HS-5 (cell line): ENCODE results near the gene PACSIN2.
A peak's percentile ranks its signal among the peaks of the same experiment; 100 is the strongest.
"Not testable (repeated sequence)": the region's sequence is repeated elsewhere in the genome, so short reads cannot be mapped to it uniquely, and the experiment has no call there.

Experiments used
- DNase-seq: peaks from one replicate; pipeline ENCODE4 v3.0.0-alpha.2; 2012; ENCODE audit warnings: low read depth

The PACSIN2 gene

DNA sequence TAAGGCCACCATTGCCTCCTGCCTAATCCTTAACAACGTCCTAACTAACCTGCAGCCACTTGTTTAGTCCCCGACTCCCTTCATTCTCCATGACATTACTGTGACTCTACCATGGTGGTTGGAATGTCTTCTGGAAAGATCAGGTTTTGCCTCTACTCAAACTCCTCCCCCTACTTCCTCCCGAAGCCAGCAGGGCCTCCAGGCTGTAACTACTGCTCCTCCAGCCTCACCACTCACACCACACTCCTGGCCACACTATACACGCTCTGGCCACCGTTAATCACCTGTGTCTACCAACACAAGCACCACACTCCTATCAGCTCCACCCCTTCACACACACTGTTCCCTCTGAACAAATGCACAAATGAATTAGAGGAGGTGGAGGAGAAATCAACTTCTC is 69.2 kb downstream of the PACSIN2 start:
- no peak for DNase-seq

DNA sequence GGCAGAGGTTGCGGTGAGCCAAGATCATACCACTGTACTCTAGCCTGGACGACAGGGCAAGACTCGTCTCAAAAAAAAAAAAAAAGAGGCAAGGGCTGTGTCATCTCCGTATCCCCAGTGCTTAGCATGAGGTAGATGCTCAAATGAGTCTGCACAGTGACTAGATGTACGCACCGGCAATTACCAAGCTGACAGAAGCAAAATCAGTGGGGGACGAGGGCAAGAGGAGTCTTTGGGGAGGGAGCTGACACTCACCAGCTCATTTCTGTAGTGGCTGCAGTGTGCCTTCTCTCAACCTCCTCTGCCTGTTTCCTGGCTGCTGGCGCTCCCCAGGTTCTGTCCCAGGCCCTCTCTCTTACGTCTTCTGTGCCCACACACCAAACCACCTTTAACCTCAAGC is 69.9 kb downstream of the PACSIN2 start:
- DNase-seq, result no peak

DNA sequence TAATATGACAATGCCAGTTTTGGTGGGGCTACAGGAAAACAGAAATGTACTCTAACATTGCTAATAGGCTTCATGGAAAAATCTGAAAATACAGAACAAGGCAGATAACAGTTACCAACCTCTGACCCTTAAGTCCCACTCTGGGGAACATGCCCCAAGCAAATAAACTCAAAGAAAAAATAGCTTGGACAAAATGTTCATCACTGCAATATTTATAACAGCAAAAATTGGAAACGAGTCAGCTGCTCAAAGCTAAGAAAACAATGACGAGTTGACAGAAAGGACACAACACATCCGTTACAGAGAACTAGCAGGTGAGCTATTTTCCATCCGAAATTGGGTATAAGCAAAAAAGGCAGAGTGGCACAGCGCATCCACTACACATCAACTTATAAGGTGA is 70.5 kb downstream of the PACSIN2 start:
- no peak for DNase-seq

DNA sequence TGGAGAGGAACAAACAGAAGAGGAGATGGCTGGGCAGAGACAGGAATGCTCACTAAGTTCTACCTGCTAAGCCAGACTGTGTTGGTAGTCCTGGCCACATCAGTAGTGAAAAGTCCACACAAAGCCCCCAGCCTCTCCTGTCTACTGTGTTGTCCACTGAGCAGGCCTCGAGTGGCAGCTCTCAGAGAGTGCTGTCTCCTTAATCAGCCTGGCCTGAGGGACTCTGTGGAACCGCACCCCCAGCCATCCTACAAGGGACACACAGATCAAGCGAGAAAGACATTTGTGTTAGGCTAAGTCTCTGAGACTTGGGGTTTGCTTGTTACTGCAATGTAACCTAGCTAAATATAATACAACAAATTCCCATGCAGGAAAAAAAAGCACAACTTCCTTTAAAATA is 71.0 kb downstream of the PACSIN2 start:
- no peak for DNase-seq

DNA sequence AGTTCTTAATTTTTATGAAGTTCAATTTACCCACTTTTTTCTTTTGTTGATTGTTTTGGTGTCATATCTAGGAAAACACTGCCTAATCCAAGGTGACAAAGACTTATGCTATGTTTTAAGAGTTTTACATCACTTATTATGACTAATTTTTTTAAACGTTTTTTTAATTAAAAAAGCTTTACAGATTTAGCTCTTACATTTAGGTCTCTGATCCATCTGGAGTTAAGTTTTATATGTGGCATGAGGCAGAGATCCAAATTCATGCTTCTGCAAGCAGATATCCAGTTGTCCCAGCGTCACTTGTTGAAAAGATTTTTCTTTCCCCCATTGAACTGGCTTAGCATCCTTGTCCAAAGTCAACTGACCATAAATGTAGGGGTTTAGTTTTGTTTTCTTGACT is 72.6 kb downstream of the PACSIN2 start:
- DNase-seq, result no peak

DNA sequence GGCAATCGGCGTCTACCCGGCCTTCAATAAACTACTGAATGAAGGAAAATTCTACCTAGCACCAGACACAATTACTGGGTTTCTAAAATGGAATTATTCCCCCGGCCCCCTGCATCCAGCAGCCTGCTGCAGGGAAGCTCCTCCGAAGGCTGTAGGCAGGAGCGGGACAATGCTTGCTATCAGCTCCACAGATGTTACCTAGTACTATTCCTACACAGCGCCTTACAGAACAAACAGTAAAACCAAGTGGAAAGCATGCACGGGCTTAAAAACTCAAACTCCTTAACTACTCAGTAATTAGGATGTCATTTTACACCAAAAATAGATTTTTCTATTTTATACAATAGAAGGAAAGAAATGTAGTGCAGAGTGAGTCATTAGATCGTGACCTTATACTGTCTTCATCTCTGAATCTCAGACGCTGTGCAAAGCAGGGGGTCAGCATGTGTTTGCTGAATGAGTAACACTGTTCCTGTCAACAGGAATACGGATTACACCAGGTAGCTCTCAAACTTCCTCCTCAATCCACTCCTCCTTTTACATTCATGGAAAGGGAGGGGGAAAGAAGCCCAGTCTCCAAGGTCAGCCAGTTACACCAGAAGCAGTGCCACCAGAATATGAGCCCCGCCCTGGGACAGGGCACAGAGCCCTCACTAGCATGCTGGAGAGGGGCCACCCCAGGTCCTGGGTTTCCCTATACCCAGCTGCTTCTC is 74.9 kb downstream of the PACSIN2 start:
- DNase-seq, result peak; percentile 55

DNA sequence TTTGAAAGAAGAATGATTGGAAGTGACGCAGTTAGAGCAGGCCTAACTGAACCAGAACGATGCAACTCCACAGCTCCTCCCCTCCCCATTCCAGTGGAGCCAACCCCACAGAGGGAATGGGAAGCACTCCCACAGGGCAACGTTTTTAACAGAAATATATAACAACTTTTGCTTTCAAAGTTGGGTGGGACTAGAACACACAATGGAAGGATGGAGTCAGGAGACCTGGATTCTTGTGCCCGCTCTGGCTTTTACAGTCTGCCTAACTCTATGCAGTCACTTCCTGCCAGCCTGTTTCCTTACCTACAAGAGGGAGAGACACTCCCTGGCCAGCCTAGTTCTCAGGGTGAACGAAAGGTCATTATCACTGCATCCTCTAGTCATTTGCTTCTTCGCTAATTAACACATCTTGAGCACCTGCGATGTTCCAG is 75.5 kb downstream of the PACSIN2 start:
- DNase-seq, result no peak

DNA sequence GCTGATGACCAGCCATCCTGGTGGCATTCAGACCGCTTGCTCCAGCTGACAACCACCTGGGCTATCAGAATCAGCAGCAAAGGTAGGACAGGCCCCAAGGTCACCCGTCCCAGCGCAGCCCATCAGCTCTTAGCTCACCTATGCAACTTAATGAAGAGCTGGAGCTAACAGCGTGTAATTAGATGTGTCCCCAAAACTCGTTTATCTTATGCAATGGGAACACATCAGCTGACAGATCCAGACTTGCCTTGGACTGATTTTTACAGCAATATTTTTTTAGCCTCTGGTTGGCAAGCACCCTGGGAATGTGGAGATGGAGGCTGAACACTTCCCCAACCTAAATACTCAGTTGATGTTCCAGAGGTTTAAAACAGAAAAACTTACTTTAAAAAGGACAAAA is 76.0 kb downstream of the PACSIN2 start:
- DNase-seq, result no peak

DNA sequence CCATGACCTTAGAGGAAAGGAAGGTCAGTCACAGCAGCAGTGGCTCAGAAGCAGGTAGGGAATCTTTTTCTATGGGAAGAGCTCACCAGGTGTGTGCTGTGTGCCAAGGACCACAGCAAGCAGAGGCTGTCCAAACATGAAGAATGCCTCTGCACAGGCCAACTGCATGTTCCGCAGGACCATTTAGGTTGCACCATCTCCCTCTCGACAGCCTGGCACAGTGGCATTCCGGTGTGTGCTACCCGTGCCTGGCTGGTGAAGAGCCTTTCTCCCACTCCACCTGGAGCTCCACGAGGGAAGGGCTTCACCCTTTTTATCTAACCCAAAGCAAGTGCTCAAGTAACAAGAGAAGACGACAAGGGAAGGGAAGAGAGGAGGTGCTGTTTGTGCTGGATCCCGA is 76.5 kb downstream of the PACSIN2 start:
- DNase-seq, result no peak

DNA sequence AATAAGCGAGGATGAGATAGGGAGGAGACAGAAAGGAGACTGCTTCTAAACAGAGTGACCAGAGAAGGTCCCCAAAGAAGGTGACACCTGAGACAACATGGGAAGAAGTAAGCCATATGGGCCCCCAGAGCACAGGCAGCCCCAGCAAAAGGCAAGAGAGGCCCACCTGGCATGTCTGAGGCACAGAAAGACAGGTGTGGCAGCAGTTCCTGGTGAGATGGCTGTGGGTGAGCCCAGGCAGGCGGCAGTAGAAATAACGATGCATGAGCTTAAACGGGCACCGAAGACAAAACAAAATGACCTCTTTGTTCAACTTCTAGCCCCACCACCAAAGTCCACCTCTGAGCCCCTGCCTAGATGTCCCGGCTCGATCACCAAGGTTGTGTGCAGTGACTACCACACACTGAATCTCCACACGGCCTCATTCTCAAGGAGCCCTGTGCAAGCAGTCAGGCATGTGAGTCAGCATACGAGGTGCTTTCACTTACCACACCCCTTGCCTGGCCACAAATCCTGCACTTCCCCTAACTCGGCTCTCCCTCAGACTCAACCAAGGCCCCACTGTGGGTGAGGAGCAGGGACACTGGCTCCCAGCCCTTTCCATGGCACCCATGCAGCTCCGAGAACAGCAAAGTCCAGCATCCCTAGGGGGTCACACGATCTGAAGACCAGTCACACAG is 77.6 kb downstream of the PACSIN2 start:
- DNase-seq, result no peak

DNA sequence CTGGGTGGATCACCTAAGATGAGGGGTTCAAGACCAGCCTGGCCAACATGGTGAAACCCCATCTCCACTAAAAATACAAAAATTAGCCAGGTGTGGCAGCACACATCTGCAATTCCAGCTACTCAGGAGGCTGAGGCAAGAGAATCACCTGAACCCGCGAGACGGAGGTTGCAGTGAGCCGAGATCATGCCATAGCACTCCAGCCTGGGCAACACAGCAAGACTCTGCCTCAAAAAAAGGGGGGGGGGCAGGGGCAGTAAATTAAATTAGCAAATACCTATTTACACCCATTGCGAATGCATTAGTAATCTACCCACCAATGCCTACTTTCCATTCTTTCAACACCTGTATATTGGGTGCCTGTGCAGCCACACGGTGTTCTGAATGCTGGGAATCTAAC is 78.3 kb downstream of the PACSIN2 start:
- DNase-seq, result not testable (repeated sequence)

DNA sequence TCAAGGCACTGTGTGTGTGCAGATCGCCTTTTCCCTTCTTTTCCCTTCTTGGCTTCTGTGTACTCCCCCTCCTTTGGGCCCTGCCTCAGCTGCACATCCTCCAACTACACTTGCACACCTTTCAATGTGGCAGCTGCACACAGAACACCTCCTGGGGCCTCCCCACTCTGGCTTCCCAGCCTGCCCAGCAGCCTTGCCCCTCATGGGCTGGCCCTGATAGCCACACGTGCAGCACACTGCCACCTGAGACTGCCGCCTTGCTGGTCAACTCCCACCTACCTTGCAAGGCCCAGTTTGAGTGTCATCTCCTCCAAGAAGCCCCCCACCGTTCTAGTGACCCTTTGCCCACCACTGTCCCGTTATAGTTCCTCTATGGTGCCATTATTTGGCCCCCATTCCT is 80.6 kb downstream of the PACSIN2 start:
- DNase-seq, result no peak

DNA sequence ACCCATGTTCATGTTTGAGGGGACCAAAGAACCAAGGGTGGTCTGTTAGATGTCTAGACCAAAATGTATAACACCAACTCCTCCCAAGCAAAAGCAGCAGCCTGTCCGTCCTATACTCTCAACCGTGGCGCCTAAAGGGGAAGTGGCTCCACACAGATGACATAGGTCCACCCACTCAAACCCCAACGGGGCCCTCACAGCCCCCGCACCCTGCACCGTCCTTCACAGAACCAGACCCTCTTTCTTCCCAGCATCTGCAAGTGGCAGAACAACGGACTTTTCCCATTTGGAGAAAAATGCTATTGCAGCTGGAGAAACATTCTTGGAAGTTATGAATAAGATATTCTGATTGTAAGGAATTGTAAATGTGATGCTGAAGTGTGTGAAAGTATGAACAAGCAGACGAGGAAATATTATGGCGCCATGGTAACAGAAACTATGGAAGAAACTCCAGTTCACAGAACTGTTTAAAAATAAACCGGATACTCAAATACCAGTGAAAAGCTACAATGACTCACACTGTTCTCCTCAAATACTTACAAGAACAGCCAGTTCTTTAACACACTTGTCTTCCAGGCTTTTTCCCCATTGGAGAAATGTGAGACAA is 81.4 kb downstream of the PACSIN2 start:
- DNase-seq, result no peak

DNA sequence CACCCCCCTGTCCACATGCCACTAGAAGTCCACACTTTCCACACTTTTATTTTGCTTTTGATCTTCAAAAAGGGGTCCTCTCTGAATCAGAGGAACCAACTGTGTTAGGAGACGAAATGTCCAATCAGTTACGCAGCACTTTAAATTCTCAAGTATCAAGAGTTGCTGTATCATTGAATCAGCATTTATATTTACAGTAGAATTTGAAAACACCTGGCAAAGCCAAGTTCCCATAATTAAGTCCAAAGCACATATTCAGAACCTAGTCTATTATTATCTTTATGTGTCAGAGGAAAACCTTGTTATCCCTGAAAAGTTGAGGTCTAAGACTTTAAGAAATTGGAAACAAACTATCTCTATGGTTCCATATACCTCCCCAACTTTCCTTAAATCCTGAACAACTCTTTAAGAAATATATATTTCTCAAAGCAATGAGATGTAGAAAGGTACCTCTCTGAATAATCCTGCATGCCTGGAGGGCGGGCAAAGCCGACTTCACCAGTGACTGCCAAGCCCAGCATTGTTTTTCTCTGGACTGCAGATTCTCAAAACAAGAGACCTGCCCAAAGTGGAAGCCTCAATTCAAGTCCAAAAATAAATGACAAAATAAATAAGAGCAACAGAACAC is 82.0 kb downstream of the PACSIN2 start:
- DNase-seq, result no peak

DNA sequence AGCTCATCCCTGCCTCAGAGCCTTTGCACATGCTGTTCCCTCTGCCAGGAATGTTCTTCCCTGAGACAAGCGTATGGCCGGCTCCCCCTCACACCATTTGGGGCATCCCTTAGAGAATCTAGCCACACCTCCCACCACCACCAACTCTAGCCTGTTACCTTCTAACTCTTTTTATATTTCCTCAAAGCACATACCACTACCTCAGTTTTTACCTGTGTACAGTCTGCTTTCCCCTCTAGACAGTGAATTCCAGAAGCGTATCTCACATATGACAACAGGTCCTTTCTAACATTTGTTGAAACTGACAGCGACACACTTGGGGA is 82.8 kb downstream of the PACSIN2 start:
- DNase-seq, result no peak

DNA sequence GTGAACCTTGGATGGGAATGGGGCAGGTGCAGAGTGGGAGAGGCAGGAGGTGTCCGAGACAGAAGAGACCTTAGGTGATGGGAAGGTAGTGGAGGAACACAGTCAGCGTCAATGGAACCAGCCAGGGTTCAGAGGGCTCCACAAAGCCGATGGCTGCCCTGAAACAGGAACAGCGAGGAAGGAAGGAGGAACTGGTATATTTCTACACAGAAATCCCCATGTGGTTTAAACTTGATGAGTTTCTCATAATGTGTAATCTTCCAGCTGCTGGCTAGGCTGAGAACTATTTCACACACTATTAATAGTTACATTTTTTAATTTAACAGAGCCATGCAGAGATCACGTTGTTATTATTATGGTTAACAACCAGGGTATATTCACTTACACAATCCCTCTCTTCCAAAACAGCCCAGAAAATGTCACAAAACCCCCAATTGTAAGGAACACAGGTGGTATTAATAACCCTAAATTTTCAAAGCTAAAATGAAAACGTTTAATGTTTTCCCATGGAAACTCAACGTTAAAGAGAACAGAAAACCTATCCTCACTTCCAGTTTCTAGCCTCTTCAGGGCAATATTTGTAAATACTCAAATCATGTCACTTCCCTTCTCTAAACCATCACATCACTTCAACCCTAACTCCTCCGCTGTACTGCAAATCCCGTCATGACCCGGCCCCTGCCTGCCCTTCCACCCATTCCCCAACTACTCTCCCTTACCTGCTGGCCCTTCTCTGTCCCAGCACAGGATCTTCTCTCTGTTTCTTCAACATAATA is 83.3 kb downstream of the PACSIN2 start:
- no peak for DNase-seq

DNA sequence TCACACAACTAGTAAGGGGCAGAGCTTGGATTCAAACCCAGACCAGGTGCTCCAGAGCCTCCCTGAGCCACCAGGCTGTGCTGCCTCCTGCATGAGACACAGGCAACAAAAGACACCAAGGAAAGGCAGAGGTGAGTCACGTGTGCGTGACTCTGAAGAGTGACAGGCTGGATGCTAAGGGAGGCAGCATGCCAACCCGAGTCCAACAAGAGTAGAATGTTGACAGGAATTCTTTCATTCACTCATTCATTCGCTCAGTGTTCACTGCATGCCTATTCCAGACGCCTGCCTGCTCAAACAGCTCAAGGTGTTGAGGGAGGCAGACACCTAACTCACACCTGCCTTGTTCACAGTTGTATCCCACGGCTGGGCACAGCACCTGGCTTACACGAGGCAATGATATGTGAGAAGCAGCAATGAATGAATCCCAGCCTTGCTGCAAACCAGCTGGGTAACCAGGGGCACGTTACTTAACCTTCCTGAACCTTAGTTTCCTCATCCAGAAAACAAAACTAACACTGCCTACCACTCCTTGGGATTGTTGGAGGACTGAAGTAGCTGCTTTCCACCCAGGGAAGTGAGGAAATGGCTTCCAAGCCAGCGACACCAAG is 84.0 kb downstream of the PACSIN2 start:
- no peak for DNase-seq

DNA sequence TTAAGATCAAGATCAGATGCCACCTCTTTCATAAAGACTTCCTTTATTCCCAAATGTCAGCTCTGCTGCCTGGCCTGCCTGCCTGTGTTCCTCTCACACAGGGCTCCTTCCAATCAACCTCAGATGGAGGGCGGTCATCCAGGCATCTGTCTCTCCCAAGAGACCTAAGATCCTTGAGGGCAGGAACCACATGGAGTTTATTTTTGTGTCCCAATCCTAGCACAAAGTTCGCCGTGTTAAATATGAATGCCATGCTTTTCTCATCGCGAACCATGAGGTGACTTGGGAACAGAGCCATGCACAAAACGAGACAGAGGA is 85.2 kb downstream of the PACSIN2 start:
- DNase-seq, result no peak

DNA sequence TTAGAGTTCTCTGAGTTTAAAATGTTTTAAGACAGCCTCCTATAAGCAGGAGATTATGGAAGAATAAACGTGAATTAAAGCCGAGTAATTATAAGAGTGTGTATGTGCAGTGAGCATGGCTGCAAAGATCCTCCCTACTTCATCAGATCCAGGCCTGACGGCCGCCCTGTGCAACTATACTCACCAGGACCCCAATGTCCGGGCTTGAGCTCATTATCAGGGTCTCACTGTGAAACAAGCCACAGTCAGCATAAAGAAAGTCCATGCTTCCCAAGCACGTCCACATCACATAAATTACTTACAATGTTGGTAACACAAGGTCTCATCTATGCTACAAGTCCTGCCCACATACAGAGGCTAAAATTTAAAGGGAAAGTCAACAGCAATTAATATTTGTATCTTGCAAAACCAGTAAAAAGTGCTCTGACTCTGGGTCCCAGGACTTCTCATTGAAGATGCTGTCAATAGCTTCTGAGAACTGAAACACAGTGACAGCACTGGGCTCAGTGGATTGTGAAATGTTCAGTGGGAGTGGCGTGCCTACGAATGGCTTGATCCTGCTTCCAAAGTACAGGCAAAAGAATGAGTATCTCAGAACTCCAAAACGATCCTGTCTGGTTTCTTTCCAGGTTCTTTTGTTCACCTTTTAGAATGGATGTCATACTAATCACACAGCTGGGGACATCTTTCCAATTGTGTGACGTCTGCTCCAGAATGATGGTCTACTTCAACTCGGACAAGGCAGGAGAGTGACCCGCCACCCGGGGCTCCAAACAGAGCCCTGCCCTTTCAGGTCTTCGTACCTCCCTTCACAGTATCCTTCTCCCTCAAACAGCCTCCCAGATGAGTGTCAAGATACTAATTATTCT is 85.7 kb downstream of the PACSIN2 start:
- DNase-seq, result no peak

DNA sequence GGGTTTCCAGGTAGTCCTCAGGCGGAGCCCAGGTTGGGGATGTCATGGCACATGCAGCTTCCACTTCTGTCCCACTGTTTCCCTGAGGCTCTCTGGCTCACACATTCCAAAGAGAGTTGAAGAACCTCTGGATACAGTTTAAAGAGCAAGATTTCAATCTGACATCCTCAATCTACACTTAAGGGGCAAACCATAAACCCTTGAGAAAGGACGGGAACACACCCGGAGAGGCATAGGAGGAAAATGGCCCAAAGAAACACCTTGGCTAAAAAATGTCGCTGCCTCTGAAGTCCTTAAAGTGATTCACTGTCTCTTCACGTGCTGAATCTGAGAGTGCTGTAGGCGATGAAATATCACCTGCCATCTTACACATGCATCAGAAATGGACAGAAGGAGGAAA is 87.0 kb downstream of the PACSIN2 start:
- no peak for DNase-seq

DNA sequence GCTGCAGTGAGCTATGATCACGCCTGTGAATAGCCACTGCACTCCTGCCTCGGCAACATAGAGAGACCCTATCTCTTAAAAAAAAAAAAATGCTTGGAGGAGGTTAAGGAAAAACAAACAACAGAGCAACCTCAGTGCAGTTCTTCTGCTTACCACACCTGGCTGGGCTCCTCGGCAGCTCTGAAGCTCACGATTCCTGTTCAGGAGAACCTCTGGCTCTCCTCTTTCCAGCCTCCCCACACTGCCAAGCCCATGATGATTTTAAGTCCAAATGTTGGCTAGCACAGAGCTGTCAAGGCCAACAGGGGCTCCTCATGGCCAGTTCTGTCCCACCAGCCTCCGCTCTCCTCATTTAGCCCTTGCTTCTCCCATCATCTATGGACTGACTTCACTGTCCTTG is 88.2 kb downstream of the PACSIN2 start:
- no peak for DNase-seq
